ENCODE results near the gene TSC1.
"Not testable (repeated sequence)": the region's sequence is repeated elsewhere in the genome, so short reads cannot be mapped to it uniquely, and the experiment has no call there.

TSC1 gene

DNA sequence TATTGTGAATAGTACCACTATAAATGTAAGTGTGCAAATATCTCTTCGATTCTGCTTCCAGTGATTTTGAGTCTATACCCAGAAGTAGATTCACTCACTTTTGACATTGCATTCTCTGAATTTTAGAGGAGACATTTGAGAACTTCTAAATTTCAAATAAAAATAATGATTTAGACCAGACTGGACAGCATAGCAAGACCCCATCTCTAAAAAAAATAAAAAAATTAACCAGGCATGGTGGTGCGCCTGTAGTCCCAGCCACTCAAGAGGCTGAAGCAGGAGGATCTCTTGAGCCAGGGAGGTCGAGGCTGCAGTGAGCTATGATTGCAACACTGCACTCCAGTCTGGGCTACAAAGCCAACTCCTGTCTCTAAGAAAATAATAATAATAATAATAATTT lies 32.2 kb upstream of the TSC1 start:
- DNase-seq (ENCODE audit: low read depth, low spot score): no peak

DNA sequence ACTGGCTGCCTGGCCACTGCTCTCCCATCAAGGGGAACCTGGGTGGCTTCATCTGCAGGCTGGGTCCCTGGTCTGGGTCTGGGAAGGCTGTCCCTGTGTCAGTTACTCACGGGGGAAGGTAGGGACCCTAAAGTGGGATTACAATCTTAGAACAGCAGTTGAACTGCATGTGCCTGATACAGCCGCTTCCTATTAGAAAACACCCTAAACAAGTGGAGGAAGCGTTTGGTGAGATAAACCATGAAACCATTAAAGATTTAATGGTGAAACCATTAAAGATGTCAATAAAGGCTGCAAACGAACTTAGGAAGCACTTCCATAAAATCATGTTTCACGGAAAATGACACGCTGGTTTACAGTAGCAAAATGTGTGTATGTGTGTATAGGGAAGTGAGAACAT lies 31.5 kb upstream of the TSC1 start:
- DNase-seq (ENCODE audit: low read depth, low spot score): no peak

DNA sequence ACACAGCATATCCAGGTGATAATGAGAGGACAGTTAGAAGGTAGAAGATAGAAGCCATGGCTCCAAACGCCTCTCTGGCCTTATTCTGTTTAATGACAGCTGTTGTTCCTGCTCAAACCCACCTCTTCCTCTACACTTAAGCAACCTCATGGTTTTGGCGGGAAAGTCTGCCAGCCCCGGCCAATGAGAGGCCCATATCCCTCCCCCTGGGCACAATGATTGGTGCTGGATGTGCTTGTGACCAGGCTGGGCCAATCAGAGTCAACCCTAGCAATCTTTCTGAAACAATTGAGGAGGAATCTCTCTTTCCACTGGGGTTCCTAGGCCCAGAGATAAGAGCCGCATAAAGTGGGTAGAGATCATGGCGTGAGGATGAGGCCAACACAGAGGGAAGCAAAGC lies 29.3 kb upstream of the TSC1 start:
- DNase-seq (ENCODE audit: low read depth, low spot score): no peak

DNA sequence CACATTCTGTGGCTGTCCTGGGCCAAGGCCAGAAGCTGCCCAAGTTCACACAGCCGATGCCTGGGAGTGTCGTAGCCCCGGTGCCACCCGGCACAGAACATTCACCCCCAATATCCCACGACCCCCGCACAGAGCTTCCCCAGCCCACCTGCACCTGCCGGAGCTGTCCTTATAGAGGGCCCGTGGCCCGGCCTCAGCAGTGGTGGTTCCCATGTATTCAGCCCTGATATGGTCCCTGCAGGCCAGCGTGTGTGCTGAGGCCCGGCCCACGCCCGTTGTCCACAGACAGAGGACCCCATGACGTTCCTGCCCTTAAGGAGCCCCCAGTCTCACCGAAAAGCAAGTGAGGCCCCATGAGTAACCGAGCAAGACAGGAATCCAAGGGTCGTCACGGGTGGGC lies 28.8 kb upstream of the TSC1 start:
- no peak for DNase-seq (ENCODE audit: low read depth, low spot score)

DNA sequence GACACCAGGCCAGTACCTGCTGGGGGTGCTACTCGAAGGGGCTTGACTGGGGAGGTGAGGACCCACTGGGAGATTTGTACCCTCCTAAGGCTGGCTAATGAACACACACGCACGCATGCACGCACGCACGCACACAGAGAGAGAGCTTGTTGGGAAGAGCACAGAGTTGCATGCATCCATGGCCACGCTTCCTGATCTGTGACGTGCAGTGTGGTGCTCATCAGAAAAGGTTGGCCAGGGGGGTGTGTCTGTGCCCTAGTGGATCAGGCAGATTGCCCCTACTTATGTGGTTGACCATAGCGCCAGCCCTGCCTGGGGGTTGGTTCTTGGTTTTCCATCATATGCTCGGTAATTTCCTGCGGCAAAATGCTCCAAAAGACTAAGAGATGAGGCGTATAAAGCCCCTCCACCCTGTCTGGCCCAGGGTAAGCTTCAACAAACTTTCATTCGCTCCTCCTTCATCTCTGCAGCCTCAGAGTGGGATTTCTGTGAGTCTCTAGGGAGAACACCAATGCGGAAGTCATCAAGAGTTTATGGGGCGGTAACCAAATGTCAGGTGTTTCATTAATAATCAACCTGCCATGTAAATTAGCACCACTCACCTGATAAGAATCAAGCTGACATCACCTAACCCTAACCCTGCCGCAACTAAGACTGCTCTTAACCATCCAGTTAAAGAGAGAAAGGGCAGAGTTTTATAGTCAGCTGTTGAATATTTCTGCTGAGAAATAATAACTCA lies 26.1 kb upstream of the TSC1 start:
- no peak for DNase-seq (ENCODE audit: low read depth, low spot score)

DNA sequence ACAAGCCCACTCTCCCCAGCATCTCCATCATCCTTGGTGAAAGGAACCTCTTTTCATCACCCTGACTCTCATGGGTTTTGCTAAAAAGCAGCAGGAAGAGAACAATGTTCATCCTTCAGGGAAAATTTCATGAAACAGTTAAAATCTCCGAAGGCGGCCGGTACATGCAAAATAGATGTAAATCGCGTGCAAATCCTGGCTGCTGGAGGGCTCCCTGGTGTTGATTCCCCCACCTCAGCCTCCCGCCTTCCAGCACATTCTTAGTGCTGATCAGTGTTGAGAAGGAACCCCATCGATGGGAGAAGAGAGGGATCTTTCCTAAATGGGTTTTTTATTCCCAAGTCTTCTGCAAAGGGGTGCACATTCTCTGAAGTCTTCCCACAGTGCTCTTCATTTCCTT lies 25.4 kb upstream of the TSC1 start:
- no peak for DNase-seq (ENCODE audit: low read depth, low spot score)

DNA sequence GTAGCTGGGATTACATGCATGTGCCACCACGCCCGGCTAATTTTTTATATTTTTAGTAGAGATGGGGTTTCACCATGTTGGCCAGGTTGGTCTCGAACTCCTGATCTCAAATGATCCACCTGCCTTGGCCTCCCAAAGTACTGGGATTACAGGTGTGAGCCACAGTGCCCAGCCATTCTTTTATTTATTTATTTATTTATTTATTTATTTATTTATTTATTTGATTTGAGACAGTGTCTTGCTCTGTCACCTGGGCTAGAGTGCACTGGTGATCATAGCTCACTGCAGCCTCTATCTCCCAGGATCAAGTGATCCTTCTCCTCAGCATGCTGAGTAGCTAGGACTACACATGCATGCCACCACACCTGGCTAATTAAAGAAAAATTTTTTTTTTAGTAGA lies 23.5 kb upstream of the TSC1 start:
- not testable (repeated sequence) for DNase-seq (ENCODE audit: low read depth, low spot score)

DNA sequence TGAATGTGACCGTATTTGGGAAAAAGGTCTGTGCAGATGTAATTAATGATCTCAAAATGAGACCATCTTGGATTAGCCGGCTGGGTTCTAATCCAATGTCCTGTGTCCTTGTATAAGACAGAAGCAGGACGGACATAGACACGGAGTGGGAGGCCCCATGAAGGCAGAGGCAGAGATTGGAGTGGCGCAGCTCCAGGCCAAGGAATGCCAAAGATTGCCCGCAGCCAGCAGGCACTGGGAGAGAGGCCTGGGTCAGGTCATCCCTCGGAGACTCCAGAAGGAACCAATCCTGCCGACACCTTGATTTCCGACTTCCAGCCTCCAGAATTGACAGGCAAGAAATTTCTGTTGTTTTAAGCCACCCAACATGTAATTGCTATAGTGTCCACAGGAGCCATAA lies 21.1 kb upstream of the TSC1 start:
- DNase-seq (ENCODE audit: low read depth, low spot score): no peak

DNA sequence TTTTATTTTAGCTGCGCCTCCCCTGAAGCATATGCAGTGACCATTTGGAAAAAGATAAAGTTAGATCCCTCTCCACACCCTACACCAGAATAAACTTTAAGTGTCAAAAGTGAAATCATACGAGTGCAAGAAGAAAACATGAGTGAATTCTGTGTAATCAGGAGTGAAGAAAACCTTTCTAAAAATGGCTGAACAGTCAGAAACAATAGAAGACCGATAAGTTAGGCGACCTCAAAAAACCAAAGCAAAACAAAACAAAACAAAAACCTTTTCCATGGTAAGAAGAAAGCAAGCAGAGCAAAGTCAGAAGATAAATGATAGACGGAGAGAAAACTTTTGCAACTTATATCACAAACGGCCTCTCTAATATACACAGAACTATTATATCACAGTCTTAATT lies 16.6 kb upstream of the TSC1 start:
- no peak for DNase-seq (ENCODE audit: low read depth, low spot score)

DNA sequence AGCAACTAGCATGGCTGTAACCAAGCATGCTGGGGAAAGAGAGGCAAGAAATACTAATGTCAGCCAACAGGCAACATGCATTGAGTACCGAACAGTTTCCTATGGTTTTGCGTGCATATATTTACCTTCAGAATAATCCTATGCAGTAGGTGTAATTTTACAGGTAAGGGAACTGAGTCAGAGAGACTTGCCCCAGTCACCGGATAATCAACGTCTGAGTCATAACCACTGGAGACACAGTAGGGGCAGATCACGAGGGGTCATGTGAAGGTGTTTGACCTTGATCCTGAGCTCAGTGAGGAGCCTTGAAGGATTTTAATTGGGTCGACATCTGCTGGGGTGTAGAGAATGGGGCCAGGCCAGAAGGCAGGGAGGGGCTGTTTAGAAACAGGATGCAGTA lies 13.4 kb upstream of the TSC1 start:
- DNase-seq (ENCODE audit: low read depth, low spot score): no peak

DNA sequence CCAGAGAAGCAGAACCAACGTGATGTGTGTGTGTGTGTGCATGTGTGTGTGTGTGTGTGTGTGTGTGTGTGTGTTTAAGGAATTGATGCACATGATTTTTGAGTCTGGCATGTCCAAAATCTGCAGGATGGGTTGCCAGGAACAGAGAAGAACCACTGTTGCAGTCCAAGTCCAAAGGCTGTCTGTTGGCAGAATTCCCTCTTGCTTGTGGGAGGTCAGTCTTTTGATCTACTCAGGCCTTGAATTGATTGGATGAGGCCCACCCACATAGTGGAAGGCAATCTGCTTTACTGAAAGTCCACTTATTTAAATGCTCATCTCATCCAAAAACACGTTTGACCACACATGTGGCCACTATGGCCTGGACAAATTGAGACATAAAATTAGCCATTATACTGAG lies 11.4 kb upstream of the TSC1 start:
- DNase-seq (ENCODE audit: low read depth, low spot score): no peak

DNA sequence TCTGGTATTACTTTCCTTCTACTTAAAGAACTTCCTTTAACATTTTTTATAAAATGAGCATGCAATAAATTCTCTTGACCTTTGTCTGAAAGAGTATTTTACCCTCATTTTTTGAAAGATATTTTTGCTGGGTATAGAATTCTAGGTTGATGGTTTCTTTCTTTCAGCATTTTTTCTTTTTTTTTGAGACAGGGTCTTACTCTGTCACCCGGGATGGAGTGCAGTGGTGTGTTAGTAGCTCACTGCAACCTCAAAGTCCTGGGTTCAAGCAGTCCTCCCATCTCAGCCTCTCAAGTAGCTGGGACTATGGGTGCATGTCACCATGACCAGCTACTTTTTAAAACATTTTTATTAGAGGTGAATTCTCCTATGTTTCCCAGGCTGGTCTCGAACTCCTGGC lies 10.7 kb upstream of the TSC1 start:
- no peak for DNase-seq (ENCODE audit: low read depth, low spot score)

DNA sequence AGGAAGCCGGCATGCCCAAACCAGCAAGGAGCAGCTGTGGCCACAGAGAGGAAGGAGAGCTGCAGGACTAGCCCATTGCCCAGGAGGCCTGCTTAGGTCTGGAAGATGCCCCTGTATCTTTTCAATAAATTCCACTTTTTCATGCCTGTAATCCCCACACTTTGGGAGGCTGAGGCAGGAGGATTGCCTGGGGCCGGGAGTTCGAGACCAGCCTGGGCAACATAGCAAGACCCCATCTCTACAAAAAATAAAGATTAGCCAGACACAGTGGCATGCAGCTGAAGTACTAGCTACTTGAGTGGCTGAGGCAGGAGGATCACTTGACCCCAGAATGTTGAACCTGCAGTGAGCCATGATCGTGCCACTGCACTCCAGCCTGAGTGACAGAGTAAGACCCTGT lies 5.3 kb upstream of the TSC1 start:
- no peak for DNase-seq (ENCODE audit: low read depth, low spot score)

DNA sequence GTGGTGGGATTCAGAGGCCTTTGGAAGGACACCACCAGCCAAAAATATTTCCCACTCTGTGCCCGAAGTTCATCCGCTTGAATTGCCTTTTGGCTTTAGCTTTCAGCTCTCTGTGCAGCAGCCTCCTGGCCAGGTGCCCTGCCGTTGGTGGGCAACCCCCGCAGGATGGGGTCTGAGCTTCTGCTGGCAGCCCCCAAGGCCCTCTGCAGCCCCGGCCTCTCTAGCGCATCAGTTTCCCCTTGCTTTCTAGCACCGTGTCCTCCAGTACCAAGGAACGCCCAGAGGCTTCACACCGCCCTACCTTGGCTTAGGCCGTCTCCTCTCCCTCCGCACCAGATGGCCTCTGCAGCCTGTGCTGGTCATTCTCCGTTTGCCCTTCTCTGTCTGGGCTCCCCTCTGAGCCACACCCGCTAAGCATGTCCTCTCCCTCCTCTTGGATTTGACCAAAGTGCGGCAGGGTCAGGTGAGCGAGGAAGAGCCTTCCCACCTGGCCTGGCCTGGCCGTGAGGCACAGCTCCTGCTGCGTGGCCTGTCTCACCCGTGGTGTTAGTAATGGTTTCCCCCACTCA lies 4.2 kb upstream of the TSC1 start:
- DNase-seq (ENCODE audit: low read depth, low spot score): no peak

DNA sequence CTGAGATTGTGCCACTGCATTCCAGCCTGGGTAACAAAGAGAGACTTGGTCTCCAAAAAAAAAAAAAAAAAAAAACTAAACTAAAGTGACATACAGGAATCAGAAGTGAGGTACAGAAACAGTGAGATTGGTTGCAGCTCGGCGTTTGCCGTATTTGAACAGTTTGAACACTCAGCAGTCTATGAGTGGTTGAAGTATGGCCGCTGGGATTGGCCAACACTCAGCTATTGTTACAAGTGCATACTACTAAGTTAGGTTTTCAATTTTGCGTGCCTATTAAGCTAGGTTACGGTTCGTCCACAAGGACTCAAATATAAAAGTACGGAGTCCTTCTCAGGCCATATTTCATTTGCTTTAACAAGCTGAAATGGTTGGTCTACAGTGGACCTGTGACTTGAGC lies 3.3 kb upstream of the TSC1 start:
- no peak for DNase-seq (ENCODE audit: low read depth, low spot score)

DNA sequence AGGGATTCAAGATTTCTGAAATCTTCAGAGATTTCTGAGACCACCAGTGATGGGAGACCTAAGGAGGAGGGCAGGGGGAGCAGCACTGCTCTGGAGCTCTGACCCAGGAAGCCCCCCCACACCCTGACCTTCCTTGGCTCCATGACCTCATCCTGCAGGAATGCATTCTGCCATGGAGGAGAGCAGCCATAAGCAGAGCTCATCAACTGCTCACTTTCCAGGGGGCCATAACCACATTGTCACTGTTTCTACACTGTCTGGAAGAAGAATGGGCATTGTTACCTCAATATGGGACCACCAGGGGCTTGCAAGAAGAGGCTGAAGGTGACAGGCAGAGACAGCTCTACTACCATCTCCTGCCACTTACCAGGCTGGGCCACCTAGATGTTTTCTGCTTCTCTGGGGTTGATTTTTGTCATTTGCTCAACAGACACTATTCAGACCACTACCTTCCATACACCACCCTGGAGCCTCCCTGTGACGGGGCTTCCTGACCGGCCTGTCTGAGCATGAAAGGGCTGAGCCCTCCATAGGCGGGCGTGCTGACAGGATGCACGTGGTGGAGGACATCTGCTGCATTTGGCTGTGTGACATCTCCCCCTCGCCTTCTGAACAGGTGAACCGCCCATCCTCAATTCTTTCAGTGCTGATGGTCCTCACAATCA lies 2.3 kb upstream of the TSC1 start:
- no peak for DNase-seq (ENCODE audit: low read depth, low spot score)

DNA sequence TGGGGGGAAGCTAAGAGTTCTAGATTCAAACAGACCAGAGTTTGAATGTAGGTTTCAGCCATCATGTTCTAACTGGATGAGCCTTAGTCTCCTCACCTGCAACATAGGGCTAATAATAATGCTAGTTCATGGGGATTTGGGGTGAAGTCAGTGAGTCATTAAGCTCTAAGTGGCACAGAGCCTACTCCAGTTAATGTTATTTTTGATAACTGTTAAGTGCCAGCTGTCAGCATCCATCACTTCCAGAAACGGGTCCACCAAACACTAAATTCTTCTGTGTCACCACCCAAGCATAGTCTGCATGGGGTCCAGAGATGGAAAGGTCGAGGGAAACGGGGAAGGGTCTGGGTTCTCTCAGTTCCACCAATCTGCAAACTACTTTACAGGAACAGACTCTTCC lies 1.8 kb upstream of the TSC1 start:
- no peak for DNase-seq (ENCODE audit: low read depth, low spot score)

DNA sequence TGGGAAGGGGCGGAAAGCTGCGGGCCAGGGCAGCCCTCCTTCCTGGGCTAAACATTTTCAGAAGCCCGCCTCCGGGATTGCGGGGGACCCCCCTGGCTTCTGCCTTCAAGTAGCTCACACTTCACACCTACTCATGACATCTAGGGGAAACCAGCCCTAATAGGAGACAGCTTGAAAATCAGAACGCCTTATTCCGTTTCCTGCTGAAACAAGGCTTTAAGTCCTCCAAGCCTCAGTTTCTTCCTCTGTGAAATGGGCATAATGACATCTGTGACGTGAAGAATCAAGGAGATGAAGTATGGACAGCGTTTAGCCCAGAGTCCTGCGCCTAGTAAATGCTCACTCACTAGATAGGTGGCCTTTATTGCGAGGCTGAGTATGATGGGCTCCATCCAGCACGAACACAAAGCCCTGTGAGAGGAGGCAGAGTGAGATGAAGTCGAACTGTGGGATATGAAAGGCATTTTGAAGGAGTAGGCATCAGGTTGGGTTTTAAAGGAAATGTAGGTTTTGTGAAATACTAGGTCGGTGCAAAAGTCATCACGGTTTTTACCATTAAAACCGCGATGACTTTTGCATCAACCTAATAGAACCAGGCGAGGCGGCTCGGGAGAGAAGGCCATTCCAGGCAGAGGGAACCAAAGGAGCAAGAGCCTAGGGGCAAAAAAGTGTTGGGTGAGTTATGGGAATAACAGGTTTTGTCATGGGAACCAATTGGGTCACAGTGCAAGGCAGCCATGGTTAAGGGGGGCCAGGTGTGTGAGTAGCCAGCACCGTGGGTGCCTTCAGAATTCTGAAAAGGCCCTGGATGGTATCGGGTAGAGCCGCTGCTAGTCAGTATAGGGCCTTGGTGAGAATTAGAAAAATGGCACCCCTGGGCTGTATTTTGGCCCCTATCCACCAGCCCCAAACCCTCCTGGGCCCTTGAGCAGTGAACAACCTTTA lies 1.0 kb upstream of the TSC1 start:
- DNase-seq (ENCODE audit: low read depth, low spot score): no peak

DNA sequence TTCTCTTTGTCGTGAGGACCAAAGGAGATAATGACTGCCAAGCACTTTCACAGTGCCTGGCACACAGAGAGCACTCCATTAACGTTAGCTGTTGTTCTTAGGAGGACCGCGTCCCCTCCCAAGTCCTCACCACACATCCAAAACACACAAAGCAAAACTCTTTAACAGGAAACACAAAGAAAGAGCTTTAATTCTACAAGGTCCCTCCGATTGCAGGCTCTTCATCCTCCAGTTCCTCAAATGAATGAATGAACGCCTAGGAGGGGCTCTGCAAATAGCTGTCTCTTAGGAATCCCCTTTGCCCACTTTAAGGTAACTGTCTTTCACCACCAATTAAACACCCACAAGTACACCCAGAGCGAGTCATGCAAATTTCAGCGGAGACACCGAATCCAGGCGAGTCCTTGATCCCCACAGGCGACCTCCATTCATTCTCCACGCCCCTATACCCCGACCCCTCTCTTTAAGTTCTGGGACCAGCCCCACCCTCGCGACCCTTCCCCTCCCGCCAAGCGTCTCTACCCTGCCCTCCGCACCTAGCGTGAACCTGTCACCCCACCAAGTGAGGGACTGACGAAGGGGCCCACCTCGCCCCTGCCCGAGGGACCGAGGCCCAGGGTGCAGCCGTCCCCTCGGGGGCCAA lies 644 bp downstream of the TSC1 start:
- no peak for DNase-seq (ENCODE audit: low read depth, low spot score)

DNA sequence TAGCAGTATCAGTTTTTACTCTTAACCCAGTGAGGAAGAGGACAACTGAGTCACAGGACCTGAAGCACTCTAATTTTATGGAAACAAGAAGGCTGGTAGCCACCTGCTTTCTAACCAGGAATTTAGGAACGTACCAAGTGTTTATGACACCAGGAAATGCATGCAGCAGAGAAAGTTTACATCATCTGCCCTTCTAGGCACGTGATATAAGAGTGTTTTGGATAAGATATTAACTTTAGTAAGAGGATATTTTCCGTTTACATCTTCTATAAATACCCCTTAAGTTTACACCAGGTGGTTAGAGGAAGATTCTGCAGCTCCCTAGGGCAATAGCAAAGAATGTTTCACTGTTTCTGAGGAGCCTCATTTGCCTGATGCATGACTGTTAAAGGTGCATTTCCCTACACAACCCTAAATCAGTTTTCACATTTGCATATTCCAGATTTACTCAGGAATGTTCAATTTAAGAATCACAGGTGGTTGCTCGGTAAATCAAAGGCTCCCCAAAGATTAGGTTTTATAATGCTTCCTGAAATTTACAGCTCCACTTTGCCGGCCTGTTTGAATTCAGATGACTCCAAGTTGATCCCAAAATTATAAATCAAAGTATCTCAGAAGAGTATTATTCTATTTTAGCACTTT lies 1.8 kb downstream of the TSC1 start:
- no peak for DNase-seq (ENCODE audit: low read depth, low spot score)

DNA sequence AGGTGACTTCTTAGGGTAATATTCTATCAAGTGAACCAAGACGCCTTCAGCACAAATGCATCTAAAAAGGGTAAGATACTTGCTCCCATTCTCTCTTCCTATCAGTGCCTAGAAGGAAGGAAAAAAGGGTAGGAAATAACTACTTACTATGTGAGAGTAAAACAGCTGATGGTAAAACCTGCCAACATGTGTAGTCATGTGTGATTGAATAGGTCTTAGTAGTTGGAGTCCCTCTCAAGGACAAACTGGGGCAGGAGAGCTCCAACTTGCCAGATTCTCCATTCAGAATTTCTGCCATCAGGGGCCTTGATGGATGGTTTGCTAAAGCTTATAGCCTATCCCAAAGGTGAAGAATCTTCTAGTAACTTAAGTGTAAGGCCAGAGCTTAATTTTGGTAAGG lies 5.2 kb downstream of the TSC1 start:
- no peak for DNase-seq (ENCODE audit: low read depth, low spot score)
